GM10248 (cell line): ENCODE data around the gene STRADA.

Experiments used
- CTCF ChIA-PET: fragments of 300-600 bp; sonication (Branson Sonifier 250); formaldehyde crosslinking; extraction: SDS; loops from one replicate; lab custom pipeline; 2021; ENCODE audit warnings: antibody characterized with exemption; lab: Yijun Ruan, JAX
- POLR2A ChIA-PET: fragments of 350-650 bp; sonication (Branson Sonifier 250); formaldehyde crosslinking; extraction: SDS; loops from one replicate; lab custom pipeline; 2020; ENCODE audit warnings: antibody characterized with exemption; lab: Yijun Ruan, JAX
- DNase-seq: peaks from one replicate; pipeline ENCODE4 v3.0.0; 2012; ENCODE audit errors: extremely low spot score
- CTCF ChIP-seq: IDR thresholded peaks from 2 replicates; pipeline ENCODE4 v1.5.1; 2012; ENCODE audit warnings: mild to moderate bottlenecking, low read depth; ENCODE audit errors: extremely low read depth, missing control alignments, control extremely low read depth

The STRADA gene

GRCh38 chr17:63697341-63698286 lies 44.0 kb downstream of the STRADA start:
- peak; percentile 72 for DNase-seq
- TF ChIP-seq CTCF = peak; percentile 80
- CTCF ChIA-PET = interaction anchor here (0.7 to 6.4 kb wide), 23 partner anchors 9 to 272 kb away, joined by 3 to 56 read pairs (median 4); partner anchors contain the start of genes CCDC47, SMARCD2 and STRADA
- POLR2A ChIA-PET = interaction anchor here (0.5 to 1.0 kb wide), 4 partner anchors 45 to 146 kb away, joined by 3 to 5 read pairs (median 4); partner anchors contain the start of gene CCDC47

GRCh38 chr17:63696381-63696961 lies 45.1 kb downstream of the STRADA start:
- peak; percentile 50 for TF ChIP-seq CTCF
- ChIA-PET POLR2A (interaction anchor here (0.8 kb wide), 1 partner anchor 137 kb away, joined by 3 read pairs; no protein-coding TSS in a partner anchor), CTCF (interaction anchor here (1.1 to 6.4 kb wide), 8 partner anchors 11 to 271 kb away, joined by 3 to 56 read pairs (median 10); no protein-coding TSS in a partner anchor)
- peak; percentile 52 for DNase-seq

- ChIA-PET CTCF (interaction anchor here (1.1 to 6.4 kb wide), 7 partner anchors 11 to 270 kb away, joined by 3 to 56 read pairs (median 8); no protein-coding TSS in a partner anchor), POLR2A (interaction anchor here (1.1 kb wide), 1 partner anchor 155 kb away, joined by 4 read pairs; no protein-coding TSS in a partner anchor)
- DNase-seq = no peak
- no peak for TF ChIP-seq CTCF
Measured at GRCh38 chr17:63695889-63696288, 45.7 kb downstream of the STRADA start.

GRCh38 chr17:63694950-63695773 lies 46.4 kb downstream of the STRADA start:
- peak; percentile 53 for DNase-seq
- POLR2A ChIA-PET = interaction anchor here (0.6 to 1.1 kb wide), 6 partner anchors 25 to 592 kb away, joined by 4 to 7 read pairs (median 6); partner anchors contain the start of gene DDX42

More at GRCh38 chr17:63694950-63695773, 46.4 kb downstream of the STRADA start:
- CTCF ChIA-PET = interaction anchor here (0.6 to 6.4 kb wide), 11 partner anchors 10 to 171 kb away, joined by 3 to 56 read pairs (median 3); no protein-coding TSS in a partner anchor
- TF ChIP-seq CTCF = no peak
